Parathyroid adenoma (tissue), 2 donors: ENCODE data around the gene BARD1.
"Not testable (repeated sequence)": the region's sequence is repeated elsewhere in the genome, so short reads cannot be mapped to it uniquely, and the experiment has no call there.

ENCODE experiments used
- H2AFZ ChIP-seq: fragments of 300-600 bp; sonication (generic); one replicate; pipeline ENCODE4 v1.7.0; 2017; ENCODE audit warnings: antibody characterized with exemption, mild to moderate bottlenecking
- H3K27ac ChIP-seq: fragments of 300-600 bp; sonication (generic); one replicate; pipeline ENCODE4 v1.7.0; 2017
- H3K27me3 ChIP-seq: fragments of 300-600 bp; sonication (generic); one replicate; pipeline ENCODE4 v1.7.0; 2017; ENCODE audit warnings: low read length; ENCODE audit not compliant: control insufficient read depth, insufficient read depth
- H3K36me3 ChIP-seq: fragments of 300-600 bp; sonication (generic); one replicate; pipeline ENCODE4 v1.7.0; 2017; ENCODE audit warnings: low read length; ENCODE audit not compliant: control insufficient read depth, insufficient read depth
- H3K4me1 ChIP-seq: fragments of 300-600 bp; sonication (generic); one replicate; pipeline ENCODE4 v1.7.0; 2017; ENCODE audit warnings: control low read depth
- H3K4me2 ChIP-seq: fragments of 300-600 bp; sonication (generic); one replicate; pipeline ENCODE4 v1.7.0; 2017; ENCODE audit warnings: low read length
- H3K4me3 ChIP-seq: fragments of 300-600 bp; sonication (generic); one replicate; pipeline ENCODE4 v1.7.0; 2017; ENCODE audit warnings: low read depth, low read length
- H3K79me2 ChIP-seq: fragments of 300-600 bp; sonication (generic); one replicate; pipeline ENCODE4 v1.7.0; 2017; ENCODE audit warnings: control low read depth
- H3K9ac ChIP-seq: fragments of 300-600 bp; sonication (generic); one replicate; pipeline ENCODE4 v1.7.0; 2017; ENCODE audit warnings: mild to moderate bottlenecking
- H3K9me3 ChIP-seq: fragments of 300-600 bp; sonication (generic); one replicate; pipeline ENCODE4 v1.7.0; 2017; ENCODE audit warnings: low read length; ENCODE audit not compliant: control insufficient read depth
- CTCF ChIP-seq: fragments of 300-600 bp; sonication (generic); IDR thresholded peaks from one replicate; pipeline ENCODE4 v1.7.0; 2017; ENCODE audit warnings: antibody characterized with exemption, mild to moderate bottlenecking
- donor health status: primary hyperparathyroidism.

Gene BARD1

DNA sequence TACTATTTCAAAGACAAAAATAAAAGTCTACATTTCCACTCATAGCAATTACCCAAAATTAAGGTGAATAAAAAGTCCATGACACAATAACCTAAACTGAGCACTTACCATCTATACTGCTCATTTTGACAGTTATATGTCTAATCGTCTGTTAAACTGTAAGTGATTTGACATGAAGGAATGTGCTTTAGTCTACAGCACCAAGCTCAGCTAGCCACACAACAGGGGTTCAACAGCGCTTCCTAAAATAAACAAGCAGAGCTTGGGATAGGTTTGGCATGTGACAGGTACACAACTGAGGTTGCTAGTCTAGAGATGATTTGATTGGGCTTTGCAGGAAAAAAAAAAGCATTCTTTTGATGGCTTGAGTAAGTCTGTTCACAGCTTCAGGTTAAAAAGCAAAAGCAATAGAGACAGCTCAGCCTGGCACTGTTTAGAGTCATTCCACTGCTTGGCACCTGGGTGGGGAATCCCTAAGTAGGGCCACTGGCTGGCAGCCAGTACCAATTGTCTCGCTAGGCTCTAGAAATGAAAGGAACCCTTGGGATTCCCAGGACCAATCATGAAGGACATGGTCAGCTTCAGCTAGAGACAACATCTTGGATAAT lies 78.6 kb downstream of the BARD1 start:
- Histone ChIP-seq H3K9ac (no peak overlapping the region), H3K36me3 (no peaks in the 10 kb centered on the region), H3K79me2 (no peaks in the 10 kb centered on the region), H3K4me2 (no peak overlapping the region), H3K9me3 (no peaks in the 10 kb centered on the region), H2AFZ (no peak overlapping the region), H3K4me3 (no peak overlapping the region), H3K4me1 (no peaks in the 10 kb centered on the region), H3K27me3 (no peaks in the 10 kb centered on the region), H3K27ac (no peak overlapping the region)
- TF ChIP-seq CTCF: no peak

DNA sequence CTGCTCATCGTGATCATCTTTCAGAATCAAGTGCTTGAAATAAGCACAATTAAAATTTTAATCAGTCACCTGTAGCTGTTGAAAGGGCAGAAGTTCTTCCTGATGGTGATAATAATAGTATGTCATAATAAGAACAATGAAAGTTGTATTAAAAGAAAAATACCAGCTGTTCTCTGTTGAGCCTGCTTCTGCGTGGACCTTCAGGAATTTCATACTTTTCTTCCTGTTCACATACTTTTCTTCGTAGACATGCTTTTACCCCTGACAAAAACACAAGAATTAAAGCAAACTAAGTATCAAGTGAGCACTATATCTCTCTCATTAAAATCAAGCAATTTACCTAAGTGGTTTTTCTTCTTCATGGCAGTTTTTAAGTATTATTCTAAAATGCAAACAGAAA lies 79.2 kb downstream of the BARD1 start:
- H3K36me3 ChIP-seq: no peaks in the 10 kb centered on the region
- H3K27ac ChIP-seq: no peak overlapping the region
- no peak overlapping the region for H3K4me2 ChIP-seq
- no peak overlapping the region for H3K4me3 ChIP-seq
- no peaks in the 10 kb centered on the region for H3K4me1 ChIP-seq
- no peaks in the 10 kb centered on the region for H3K9me3 ChIP-seq
- H3K9ac ChIP-seq: no peak overlapping the region
- no peak for TF ChIP-seq CTCF
- no peaks in the 10 kb centered on the region for H3K27me3 ChIP-seq
- H2AFZ ChIP-seq: no peak overlapping the region
- no peaks in the 10 kb centered on the region for H3K79me2 ChIP-seq

- TF ChIP-seq CTCF: no peak
- no peak overlapping the region for H2AFZ ChIP-seq
- no peaks in the 10 kb centered on the region for H3K36me3 ChIP-seq
- H3K9me3 ChIP-seq: no peaks in the 10 kb centered on the region
- no peaks in the 10 kb centered on the region for H3K4me1 ChIP-seq
- no peak overlapping the region for H3K27ac ChIP-seq
- H3K79me2 ChIP-seq: no peaks in the 10 kb centered on the region
- no peaks in the 10 kb centered on the region for H3K27me3 ChIP-seq
- no peak overlapping the region for H3K4me2 ChIP-seq
- H3K4me3 ChIP-seq: no peak overlapping the region
- no peak overlapping the region for H3K9ac ChIP-seq
These were observed 84.7 kb downstream of the BARD1 start for GRCh38 chr2:214724741-214725140.

DNA sequence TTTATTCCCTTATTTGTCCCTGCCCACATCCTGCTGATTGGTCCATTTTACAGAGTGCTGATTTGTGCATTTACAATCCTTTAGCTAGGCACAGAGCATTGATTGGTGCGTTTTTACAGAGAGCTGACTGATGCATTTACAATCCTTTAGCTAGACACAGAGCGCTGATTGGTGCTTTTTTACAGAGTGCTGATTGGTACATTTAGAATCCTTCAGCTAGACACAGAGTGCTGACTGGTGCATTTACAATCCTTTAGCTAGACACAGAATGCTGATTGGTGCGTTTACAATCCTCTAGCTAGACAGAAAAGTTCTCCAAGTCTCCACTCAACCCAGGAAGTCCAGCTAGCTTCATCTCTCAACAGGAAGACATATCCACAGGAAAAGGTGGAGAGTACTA lies 91.6 kb downstream of the BARD1 start:
- H3K27me3 ChIP-seq, H3K79me2 ChIP-seq, H3K4me3 ChIP-seq, H3K36me3 ChIP-seq, H3K9ac ChIP-seq, H2AFZ ChIP-seq, H3K27ac ChIP-seq, H3K9me3 ChIP-seq, H3K4me1 ChIP-seq, H3K4me2 ChIP-seq: not testable (repeated sequence)

DNA sequence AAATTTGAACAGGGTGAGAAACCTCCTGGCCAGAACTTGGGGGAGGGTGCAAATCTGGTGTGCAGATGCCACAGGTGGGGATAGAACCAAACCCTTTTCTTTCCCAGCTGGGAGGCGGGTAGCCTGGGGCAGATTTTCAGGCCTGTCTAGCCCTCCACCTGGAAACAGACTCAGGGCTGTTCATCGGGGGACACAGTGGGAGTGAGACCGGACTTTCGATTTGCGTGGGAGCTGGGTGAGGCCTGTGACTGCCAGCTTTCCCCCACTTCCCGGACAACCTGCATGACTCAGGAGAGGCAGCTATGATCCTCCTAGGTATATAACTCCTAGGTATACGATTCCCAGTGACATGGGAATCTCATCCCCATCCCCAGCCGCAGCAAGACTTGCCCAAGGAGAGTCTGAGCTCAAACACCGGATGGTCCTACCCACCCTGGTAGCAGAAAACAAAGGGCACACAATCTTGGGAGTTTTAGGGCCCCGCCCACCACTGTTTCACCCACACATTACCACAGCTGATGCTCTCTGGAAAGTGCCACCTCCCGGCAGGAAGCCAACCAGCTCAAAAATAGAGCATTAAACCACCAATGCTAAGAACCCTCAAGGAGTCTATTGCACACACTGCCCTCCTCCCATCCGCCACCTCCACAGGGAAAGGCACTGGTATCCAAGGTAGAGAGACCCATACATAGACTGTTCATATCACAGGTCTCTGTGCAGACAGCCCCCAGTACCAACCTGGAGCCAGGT lies 92.5 kb downstream of the BARD1 start:
- Histone ChIP-seq H3K27me3 (no peaks in the 10 kb centered on the region), H3K9me3 (no peaks in the 10 kb centered on the region), H3K79me2 (no peaks in the 10 kb centered on the region), H3K27ac (no peak overlapping the region), H2AFZ (no peak overlapping the region), H3K4me2 (no peak overlapping the region), H3K36me3 (no peaks in the 10 kb centered on the region), H3K4me1 (no peaks in the 10 kb centered on the region), H3K4me3 (no peak overlapping the region), H3K9ac (no peak overlapping the region)
- no peak for TF ChIP-seq CTCF
